Inferior parietal cortex (tissue), 1 donor: ENCODE results near the gene MTHFR.

ENCODE experiments used
- DNase-seq: peaks from one replicate; pipeline ENCODE4 v3.0.0-alpha.2; 2016; ENCODE audit errors: extremely low spot score

The MTHFR gene

GRCh38 chr1:11759791-11760190, 46.0 kb downstream of the MTHFR start:
- DNase-seq: no peak

- DNase-seq: no peak
Observed at GRCh38 chr1:11757047-11757446, 48.7 kb downstream of the MTHFR start.

DNA sequence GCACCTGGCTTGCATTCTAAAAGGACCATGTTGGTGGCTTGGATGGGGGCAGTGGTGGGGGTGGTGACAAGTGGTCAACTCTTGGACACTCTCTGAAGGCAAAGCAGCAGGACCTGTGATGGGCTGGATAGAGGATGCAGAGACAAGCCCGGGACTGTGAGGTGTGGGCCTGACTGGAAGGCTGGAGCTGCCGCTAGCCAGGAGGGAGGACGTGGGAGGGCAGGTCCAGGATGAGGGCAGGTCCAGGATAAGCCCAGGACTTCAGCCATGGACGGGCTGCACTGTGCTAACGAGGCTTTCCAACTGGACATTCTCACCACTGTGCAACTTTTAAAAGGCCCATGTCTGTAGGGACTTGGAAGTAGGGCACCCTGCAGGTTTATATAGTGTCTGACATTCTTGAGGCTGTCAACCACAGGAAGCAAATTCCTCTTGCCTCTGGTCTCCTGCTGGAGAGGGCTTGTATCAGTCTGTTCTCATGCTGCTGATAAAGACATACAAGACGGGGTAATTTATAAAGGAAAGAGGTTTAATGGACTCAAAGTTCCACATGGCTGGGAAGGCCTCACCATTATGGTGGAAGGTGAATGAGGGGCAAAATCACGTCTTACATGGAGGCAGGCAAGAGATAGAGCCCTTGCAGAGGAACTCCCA, 52.1 kb downstream of the MTHFR start:
- DNase-seq: no peak

GRCh38 chr1:11752359-11753088, 53.2 kb downstream of the MTHFR start:
- no peak for DNase-seq

DNA sequence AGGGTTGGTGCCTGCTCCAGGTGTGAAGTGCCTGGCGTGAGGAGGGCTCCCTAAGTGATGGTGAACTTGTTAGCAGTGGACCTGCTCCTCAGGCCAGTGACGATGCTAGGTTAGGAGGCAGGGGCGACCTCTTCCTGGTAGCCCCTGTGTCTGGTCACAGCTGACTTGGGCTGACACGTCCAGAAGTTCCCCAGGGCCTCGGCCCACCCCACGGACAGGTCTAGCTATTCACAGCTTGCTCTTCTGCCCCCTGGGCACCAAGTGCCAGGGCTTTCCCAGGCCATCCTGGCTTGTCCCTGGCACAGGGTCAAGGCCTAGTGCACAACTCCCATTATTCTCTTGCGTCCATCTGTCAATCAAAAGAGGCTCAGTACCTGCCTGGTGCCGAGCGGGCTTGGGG, 54.7 kb downstream of the MTHFR start:
- DNase-seq: no peak

- DNase-seq: no peak
Observed at GRCh38 chr1:11749996-11750395, 55.8 kb downstream of the MTHFR start.

- DNase-seq: peak; percentile 43
Observed at GRCh38 chr1:11749203-11749689, 56.5 kb downstream of the MTHFR start.

- no peak for DNase-seq
Observed at GRCh38 chr1:11748294-11749202, 57.2 kb downstream of the MTHFR start.

DNA sequence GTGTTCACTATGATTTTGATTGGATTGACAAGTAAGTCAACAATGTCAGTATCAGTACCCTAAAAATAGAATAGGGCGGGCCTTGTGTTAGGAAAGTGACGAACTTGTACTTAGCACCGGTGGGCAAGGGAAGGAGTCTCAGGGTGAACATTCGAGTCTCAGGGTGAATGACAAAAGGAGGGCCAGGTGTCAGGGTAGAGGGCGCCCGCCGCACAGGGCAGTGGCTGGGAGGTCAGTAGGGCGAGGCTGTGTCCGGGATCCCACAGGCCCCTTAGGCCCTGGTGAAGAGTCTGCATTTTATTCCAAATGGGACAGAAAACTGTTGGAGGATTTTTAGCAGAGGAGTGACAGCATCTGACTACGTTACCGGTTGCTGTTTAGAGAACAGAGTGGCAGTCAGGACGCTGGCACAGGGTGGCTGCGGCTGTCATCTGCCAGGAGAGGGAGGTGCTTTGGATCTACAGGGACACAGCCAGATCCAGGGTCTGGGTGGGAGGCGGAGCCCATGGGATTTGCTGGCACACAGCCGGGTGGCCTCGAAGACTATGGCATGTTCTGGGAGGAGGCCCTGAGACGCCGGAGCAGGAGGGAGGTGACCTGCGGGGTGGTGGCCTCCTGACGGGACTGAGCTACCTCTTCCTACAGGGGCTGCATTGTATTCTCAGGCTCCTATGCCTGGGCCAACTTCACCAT, 58.8 kb downstream of the MTHFR start:
- DNase-seq: no peak

- DNase-seq: no peak
Observed at GRCh38 chr1:11746092-11746491, 59.7 kb downstream of the MTHFR start.

- no peak for DNase-seq
Observed at GRCh38 chr1:11744287-11744686, 61.5 kb downstream of the MTHFR start.

DNA sequence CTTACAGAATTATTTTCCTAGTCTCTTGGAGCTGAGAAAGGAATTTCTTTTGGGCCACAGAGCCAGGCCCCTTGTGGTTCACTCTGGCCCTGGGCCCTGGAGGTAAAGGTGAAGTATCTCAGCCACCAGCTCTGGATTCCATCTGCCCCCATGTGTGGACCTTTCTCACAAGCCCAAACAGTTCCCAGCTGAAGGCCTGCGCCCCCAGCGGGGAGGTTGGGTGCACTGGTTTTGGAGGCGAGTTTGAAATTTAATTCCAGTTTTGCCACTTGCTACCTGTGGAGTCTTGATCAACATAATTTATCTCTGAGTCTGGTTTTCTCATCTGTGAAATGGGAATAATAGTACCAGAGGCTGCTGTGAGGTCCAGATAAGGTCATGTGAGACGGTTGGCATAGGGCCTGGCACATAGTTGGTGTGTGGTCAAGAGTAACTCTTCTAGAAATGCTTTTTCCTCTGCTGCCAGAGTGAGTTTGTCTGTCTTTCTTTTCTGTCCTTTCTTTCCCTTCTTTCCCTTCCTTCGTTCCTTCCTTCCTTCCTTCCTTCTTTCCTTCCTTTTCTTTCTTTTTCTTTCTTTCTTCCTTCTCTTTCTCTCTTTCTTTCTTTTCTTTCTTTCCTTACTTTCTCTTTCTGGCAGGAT, 63.7 kb downstream of the MTHFR start:
- no peak for DNase-seq

DNA sequence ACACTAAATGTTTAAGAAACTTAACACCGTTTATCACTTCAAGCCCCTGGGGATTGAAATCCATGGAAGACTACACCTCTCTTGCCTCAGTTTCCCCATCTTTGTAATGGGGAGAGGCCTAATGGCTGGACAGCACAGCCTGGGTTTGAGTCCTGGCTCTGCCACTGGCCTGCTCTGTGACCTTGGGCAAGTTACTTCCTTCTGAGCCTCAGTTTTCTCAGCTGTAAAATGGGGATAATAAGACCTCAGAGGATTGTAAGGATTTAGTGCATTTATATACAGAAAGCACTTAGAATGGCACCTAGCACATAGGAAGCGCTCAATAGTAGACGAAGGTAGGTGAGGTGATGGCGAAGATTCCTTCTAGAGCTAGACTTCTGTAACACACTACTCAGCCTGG, 64.3 kb downstream of the MTHFR start:
- no peak for DNase-seq

- no peak for DNase-seq
Observed at GRCh38 chr1:11740258-11741192, 65.2 kb downstream of the MTHFR start.

GRCh38 chr1:11738783-11739182, 67.0 kb downstream of the MTHFR start:
- no peak for DNase-seq

GRCh38 chr1:11738096-11738495, 67.7 kb downstream of the MTHFR start:
- no peak for DNase-seq

GRCh38 chr1:11736746-11737639, 68.8 kb downstream of the MTHFR start:
- DNase-seq: no peak

DNA sequence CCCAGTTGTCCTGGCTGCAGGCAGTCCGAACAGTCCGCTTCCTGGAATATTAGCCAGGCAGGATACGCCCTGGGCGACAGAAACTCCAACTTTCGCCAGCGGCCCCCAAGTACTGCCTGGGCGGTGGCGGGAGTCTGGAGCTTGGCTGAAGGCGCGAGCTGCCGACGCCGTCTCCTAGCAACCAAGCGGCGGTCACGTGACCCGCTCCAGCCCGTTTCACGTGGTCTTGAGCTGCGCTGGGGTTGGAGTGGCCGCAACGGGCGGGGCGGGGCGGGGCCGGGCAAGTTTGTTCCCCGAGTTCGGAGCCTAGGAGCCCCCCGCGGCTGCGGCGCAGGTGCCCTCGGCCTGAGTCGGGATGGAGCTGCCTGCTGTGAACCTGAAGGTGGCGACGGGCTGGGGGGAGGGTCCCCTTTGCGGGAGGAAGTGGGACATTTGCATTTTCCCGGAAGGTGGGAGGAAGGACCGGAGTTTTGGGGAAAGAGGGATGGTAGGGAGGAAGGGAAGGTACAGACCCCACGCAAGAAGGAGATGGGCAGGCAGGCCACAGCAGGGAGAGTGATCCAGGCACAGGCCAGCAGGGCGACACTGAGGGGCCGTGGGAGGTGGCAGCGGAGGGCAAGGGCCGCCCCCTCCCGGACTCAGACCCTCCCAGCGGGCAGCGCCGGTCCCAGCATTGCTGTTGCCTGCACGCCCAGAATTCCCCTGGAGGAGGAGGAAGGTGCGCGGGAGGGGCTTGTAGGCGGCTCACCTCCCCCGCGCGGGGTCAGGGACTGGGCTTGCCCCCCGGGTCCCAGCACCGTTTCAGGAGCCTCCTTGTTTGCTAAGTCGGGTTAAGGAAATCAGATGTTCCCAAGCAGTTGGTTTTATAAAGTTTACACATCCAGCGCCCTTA, 69.7 kb downstream of the MTHFR start, which contains the start of gene AGTRAP:
AGTRAP (plus strand) TSS at position 283 of the 892 bp plus-strand sequence; CDS start at position 356, 73 bp downstream.
- DNase-seq: peak; percentile 93
